ENCODE measurements around the gene EPHB1. TPM values are rescaled to one million over a fixed set of nuclear protein-coding genes. Genes with fewer than 3 reads are reported as not detected.

EPHB1 gene
- total RNA-seq, 2 donors from 2014 or later = 2.3 to 21.2 TPM

GRCh38 chr3:135213213-135213612, 418.2 kb downstream of the EPHB1 start:
- no peak for DNase-seq (ENCODE audit: low spot score)
- TF ChIP-seq POLR2A (IDR thresholded peaks at IDR 0.05) = no peak
- TF ChIP-seq POLR2AphosphoS5 (IDR thresholded peaks at IDR 0.05) = no peak

GRCh38 chr3:135213822-135214221, 418.8 kb downstream of the EPHB1 start:
- Histone ChIP-seq H3K4me3 (no peak overlapping the region), H3K9me3 (no peaks in the 10 kb centered on the region), H3K36me3 (no peaks in the 10 kb centered on the region), H3K27me3 (replicated peaks; ENCODE audit: insufficient read depth) (no peaks in the 10 kb centered on the region), H3K27ac (no peak overlapping the region), H3K4me1 (replicated peaks) (no peaks in the 10 kb centered on the region)
- WGBS = 75% methylated on average over 5 of the region's 5 CpGs
- intact Hi-C loops (cut with DNase I) = no loop called here
- TF ChIP-seq POLR2A (IDR thresholded peaks at IDR 0.05) (no peak), CTCF (IDR thresholded peaks at IDR 0.05) (no peak), POLR2AphosphoS5 (IDR thresholded peaks at IDR 0.05) (no peak)
- DNase-seq (ENCODE audit: low spot score) = no peak

More at GRCh38 chr3:135213213-135213612, 418.2 kb downstream of the EPHB1 start:
- Histone ChIP-seq H3K27me3 (replicated peaks; ENCODE audit: insufficient read depth) (no peaks in the 10 kb centered on the region), H3K9me3 (no peaks in the 10 kb centered on the region), H3K36me3 (no peaks in the 10 kb centered on the region), H3K4me3 (no peak overlapping the region), H3K4me1 (replicated peaks) (no peaks in the 10 kb centered on the region), H3K27ac (no peak overlapping the region)
- intact Hi-C loops (cut with DNase I) = no loop called here
- WGBS = 80% methylated on average over 5 of the region's 5 CpGs

- Histone ChIP-seq H3K36me3 (no peaks in the 10 kb centered on the region), H3K4me3 (no peak overlapping the region), H3K4me1 (replicated peaks) (no peaks in the 10 kb centered on the region), H3K27me3 (replicated peaks; ENCODE audit: insufficient read depth) (no peaks in the 10 kb centered on the region), H3K27ac (no peak overlapping the region), H3K9me3 (no peaks in the 10 kb centered on the region)
- DNase-seq (ENCODE audit: low spot score) = no peak
- WGBS = 86% methylated on average over 5 of the region's 5 CpGs
- intact Hi-C loops (cut with DNase I) = no loop called here
- no peak for TF ChIP-seq CTCF (IDR thresholded peaks at IDR 0.05)
- TF ChIP-seq POLR2AphosphoS5 (IDR thresholded peaks at IDR 0.05) = no peak
- no peak for TF ChIP-seq POLR2A (IDR thresholded peaks at IDR 0.05)
Observed at GRCh38 chr3:135214400-135214799, 419.3 kb downstream of the EPHB1 start.

GRCh38 chr3:135215516-135215915, 420.5 kb downstream of the EPHB1 start:
- DNase-seq (ENCODE audit: low spot score) = no peak
- intact Hi-C loops (cut with DNase I) = no loop called here
- no peak for TF ChIP-seq CTCF (IDR thresholded peaks at IDR 0.05)
- no peak for TF ChIP-seq POLR2A (IDR thresholded peaks at IDR 0.05)
- no peak for TF ChIP-seq POLR2AphosphoS5 (IDR thresholded peaks at IDR 0.05)
- 84% methylated on average over 6 of the region's 6 CpGs for WGBS
- Histone ChIP-seq H3K9me3 (no peaks in the 10 kb centered on the region), H3K27me3 (replicated peaks; ENCODE audit: insufficient read depth) (no peaks in the 10 kb centered on the region), H3K4me1 (replicated peaks) (no peaks in the 10 kb centered on the region), H3K36me3 (no peaks in the 10 kb centered on the region), H3K27ac (no peak overlapping the region), H3K4me3 (no peak overlapping the region)

GRCh38 chr3:135216659-135217058, 421.6 kb downstream of the EPHB1 start:
- 84% methylated on average over 3 of the region's 3 CpGs for WGBS
- H3K27ac ChIP-seq = no peak overlapping the region
- no peak for TF ChIP-seq POLR2A (IDR thresholded peaks at IDR 0.05)
- no peak for TF ChIP-seq CTCF (IDR thresholded peaks at IDR 0.05)
- no peak for TF ChIP-seq POLR2AphosphoS5 (IDR thresholded peaks at IDR 0.05)
- intact Hi-C loops (cut with DNase I) = no loop called here
- no peak for DNase-seq (ENCODE audit: low spot score)
- no peak overlapping the region for H3K4me3 ChIP-seq
- no peaks in the 10 kb centered on the region for H3K4me1 ChIP-seq (replicated peaks)
- no peaks in the 10 kb centered on the region for H3K36me3 ChIP-seq
- H3K27me3 ChIP-seq (replicated peaks; ENCODE audit: insufficient read depth) = no peaks in the 10 kb centered on the region
- no peaks in the 10 kb centered on the region for H3K9me3 ChIP-seq
